HG02943 (cell line): ENCODE data around the gene NBPF6.
"Not testable (repeated sequence)": the region's sequence is repeated elsewhere in the genome, so short reads cannot be mapped to it uniquely, and the experiment has no call there.

Experiments
- ATAC-seq: cut with Tn5 transposase; IDR thresholded peaks from one replicate; pipeline ENCODE4 v1.9.1; 2021; ENCODE audit warnings: mild to moderate bottlenecking, low read depth, moderate library complexity; ENCODE audit not compliant: unreplicated experiment

The NBPF6 gene

DNA sequence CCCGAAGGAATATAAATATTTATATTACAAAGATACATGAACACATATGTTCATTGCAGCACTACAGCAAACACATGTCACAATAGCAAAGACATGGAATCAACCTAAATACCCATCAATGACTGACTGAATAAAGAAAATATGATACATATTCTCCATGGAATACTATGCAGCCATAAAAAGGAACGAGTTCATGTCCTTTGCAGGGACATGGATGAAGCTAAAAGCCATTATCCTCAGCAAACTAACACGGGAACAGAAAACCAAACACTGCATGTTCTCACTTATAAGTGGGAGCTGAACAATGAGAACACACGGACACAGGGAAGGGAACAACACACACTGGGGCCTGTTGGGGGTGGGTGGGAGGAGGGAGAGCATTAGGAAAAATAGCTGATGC lies 46.7 kb downstream of the NBPF6 start:
- not testable (repeated sequence) for ATAC-seq

DNA sequence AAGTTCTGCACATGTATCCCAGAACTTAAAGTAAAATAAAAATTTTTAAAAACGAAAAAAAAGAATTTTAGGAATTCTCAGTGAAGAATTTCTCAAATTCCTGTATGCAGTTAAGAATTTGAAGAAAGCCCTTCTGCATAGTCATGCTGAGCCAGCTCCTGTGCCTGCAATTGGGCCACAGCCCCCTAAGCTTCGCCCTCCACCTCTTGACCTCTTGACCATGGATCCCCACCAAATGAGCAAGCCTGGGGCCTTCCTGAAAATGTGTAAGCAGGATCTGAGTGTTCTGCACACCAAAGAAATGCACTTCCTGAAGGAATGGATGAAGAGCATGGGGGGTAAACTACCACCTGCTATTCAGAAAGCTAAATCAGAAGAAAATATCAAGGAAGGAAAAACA lies 52.0 kb downstream of the NBPF6 start:
- ATAC-seq, result no peak

DNA sequence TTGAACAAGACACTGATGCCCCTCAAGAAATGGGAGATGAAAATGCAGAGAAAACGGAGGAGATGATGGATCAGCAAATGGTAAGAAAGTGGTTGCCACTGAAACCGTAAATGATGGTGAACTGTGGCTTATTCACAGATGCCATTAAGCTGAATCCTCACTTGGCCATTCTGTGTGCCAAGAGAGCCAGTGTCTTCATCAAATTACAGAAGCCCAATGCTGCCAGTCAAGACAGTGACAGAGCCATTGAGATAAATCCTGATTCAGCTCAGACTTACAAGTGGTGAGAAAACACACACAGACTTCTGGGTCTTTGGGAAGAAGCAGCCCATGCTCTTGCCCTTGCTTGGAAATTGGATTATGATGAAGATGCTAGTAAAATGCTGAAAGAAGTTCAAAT lies 52.5 kb downstream of the NBPF6 start:
- ATAC-seq, result no peak

DNA sequence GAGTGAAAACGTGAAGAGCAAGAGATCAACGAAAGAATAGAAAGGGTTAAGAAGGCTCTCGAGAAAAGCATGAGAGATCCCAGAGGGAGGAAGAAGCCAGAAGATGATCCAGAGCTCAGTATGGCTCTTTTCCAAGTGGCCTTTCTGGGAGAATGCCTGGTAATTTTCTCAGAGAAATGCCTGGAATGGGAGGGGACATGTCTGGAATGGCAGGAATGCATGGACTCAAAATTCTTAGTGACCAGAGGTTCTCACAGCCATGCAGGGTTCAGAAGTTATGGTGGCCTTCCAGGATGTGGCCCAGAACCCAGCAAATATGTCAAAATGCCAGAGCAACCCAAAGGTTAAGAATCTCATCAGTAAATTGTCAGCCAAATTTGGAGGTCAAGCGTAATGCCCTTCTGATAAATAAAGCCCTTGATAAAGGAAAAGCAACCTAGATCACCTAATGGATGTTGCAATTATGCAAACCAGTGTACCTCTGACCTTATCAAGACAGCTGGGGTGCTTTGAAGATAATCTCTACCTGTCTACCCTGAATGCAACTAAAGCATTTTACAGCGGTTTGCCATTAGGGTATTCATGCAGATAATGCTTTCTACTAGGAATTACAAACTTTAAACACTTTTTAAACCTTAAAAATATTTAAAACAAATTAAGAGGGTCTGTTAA lies 53.1 kb downstream of the NBPF6 start:
- ATAC-seq, result no peak

DNA sequence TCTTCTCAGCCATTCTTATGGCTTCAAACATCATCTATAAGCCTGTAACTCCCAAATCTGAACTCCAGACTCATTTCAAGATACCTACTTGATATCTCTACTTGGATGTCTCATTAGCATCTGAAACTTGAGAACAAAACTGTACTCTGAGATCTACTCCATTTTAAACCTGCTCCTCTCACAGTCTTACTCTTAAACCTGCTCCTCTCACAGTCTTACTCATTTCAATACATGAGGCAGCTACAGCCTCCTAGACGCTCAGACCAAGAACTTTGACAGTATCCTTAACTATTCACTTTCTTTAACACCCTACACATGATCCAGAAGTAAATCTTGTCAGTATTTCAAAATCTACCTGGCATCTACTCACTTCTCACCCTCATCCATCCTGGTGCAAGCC lies 54.3 kb downstream of the NBPF6 start:
- no peak for ATAC-seq

DNA sequence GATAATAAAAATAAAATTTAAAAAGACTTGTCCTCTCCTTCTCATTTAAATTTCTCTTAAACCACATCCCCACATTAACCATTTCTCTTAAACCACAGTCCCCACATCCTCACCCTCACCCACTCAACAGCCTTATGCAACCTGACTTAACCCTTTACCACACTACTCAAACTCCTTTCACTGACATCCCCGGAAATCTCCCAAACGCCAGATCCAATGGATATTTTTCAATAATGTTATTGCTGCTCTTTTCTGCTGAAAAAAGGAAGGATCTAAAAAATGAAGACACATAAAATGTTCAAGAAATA lies 55.6 kb downstream of the NBPF6 start:
- ATAC-seq, result no peak

DNA sequence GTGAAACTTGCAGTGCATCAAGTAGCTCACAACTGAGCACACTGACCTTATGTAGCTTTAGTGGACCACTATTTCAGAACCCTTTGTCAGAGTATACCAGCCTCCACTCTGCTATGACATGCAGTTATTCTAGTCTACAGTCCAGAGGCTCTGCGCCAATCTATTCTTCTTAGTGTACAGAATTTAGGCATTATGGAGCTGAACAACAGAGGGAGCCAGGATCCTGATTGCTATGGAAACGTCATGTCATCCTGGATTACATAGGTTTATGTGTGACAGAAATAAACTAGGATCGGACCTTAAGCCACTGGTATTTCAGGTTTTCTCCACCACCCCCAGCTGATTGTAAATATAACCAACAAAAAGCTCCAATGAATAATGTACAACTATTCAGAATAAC lies 61.6 kb downstream of the NBPF6 start:
- ATAC-seq, result no peak

DNA sequence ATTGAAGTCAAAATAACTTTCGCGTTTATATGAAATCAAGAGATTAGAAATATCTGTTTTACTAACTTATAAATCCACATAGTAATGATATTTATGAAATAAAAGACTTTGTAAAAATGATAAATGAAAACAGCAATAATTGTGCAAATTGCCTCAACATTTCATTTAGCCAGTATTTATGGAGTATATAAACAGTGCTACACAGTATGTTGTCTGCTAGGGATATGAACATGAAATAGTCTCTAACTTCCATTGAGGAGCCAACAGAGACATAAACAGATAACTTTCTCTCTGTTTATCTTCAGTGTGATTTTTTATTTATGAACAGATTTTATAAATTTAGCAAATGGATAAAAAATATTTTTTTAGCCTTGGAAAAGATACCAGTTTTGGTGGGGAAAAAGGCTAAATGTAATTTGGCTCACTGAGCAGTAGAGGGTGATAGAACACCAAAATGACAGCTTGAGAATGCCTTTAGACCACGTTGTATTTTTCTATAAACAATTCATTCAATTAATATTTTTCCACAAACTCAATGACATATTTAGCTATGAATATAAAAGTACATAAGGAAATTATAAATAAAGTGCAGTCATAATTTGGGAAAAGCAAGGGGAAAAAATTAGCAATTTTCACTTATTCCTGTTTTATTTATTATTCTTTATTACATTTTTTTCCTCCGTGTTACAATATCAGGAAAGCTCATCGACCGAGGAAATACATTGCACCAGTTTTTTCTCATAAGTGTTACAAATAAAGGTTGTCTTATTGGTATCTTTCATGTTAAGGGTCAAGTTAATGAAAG lies 62.3 kb downstream of the NBPF6 start:
- ATAC-seq, result no peak

DNA sequence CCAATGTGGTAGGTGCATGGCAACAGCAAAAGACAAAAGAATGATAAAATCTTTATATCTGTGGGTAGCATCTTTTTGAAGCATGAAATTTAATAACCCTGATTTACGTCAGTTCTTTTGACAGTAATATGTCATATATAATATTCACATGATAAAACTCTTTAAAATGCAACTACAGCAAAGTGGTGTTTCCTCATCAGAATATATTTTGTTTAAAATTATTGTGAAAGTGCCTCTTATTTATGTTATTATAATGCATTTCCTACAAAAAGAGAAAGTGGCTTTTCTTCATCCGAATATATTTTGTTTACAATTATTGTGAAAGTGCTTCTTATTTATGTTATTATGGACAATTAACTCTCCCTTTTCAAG lies 62.9 kb downstream of the NBPF6 start:
- ATAC-seq, result no peak

DNA sequence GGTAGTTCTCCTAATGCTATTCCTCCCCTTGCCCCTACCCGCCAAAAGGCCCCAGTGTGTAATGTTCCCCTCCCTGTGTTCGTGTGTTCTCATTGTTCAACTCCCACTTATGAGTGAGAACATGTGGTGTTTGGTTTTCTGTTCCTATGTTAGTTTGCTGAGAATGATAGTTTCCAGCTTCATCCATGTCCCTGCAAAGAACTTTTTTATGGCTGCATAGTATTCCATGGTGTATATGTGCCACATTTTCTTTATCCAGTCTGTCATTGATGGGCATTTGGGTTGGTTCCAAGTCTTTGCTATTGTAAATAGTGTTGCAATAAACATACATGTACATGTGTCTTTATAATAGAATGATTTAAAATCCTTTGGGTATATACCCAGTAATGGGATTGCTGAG lies 63.8 kb downstream of the NBPF6 start:
- not testable (repeated sequence) for ATAC-seq

DNA sequence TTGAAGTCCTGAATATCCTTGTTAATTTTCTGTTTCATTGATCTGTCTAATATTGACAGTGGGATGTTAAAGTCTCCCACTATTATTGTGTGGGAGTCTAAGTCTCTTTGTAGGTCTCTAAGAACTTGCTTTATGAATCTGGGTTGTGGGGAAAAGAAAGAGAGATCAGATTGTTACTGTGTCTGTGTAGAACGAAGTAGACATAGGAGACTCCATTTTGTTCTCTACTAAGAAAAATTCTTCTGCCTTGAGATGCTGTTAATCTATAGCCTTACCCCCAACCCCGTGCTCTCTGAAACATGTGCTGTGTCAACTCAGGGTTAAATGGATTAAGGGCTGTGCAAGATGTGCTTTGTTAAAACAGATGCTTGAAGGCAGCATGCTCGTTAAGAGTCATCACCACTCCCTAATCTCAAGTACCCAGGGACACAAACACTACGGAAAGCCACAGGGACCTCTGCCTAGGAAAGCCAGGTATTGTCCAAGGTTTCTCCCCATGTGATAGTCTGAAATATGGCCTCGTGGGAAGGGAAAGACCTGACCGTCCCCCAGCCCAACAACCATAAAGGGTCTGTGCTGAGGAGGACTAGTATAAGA lies 67.3 kb downstream of the NBPF6 start:
- ATAC-seq, result not testable (repeated sequence)
